ENCODE data around the gene CDH23.

The CDH23 gene

GRCh38 chr10:71632896-71633600 lies 236.3 kb downstream of the CDH23 start:
- in situ Hi-C loops (cut with MboI; ENCODE audit: low sequenced_read_pairs): no loop called here

GRCh38 chr10:71633920-71634319 lies 237.2 kb downstream of the CDH23 start:
- in situ Hi-C loops (cut with MboI; ENCODE audit: low sequenced_read_pairs): no loop called here

GRCh38 chr10:71634531-71635164 lies 237.9 kb downstream of the CDH23 start:
- in situ Hi-C loops (cut with MboI; ENCODE audit: low sequenced_read_pairs): no loop called here

GRCh38 chr10:71635251-71635866 lies 238.6 kb downstream of the CDH23 start:
- in situ Hi-C loops (cut with MboI; ENCODE audit: low sequenced_read_pairs): no loop called here

GRCh38 chr10:71635867-71636266 lies 239.1 kb downstream of the CDH23 start:
- in situ Hi-C loops (cut with MboI; ENCODE audit: low sequenced_read_pairs): no loop called here

GRCh38 chr10:71636588-71636987 lies 239.9 kb downstream of the CDH23 start:
- in situ Hi-C loops (cut with MboI; ENCODE audit: low sequenced_read_pairs): no loop called here

GRCh38 chr10:71637305-71637704 lies 240.6 kb downstream of the CDH23 start:
- in situ Hi-C loops (cut with MboI; ENCODE audit: low sequenced_read_pairs): no loop called here

- in situ Hi-C loops (cut with MboI; ENCODE audit: low sequenced_read_pairs): no loop called here
Observed at GRCh38 chr10:71638064-71638821, 241.5 kb downstream of the CDH23 start.

GRCh38 chr10:71638822-71639719 lies 242.4 kb downstream of the CDH23 start:
- in situ Hi-C loops (cut with MboI; ENCODE audit: low sequenced_read_pairs): no loop called here

- in situ Hi-C loops (cut with MboI; ENCODE audit: low sequenced_read_pairs): no loop called here
Observed at GRCh38 chr10:71640607-71641006, 243.9 kb downstream of the CDH23 start.

- in situ Hi-C loops (cut with MboI; ENCODE audit: low sequenced_read_pairs): no loop called here
Observed at GRCh38 chr10:71641449-71641848, 244.7 kb downstream of the CDH23 start.

- in situ Hi-C loops (cut with MboI; ENCODE audit: low sequenced_read_pairs): no loop called here
Observed at GRCh38 chr10:71641986-71642385, 245.3 kb downstream of the CDH23 start.

GRCh38 chr10:71643904-71644303 lies 247.2 kb downstream of the CDH23 start:
- in situ Hi-C loops (cut with MboI; ENCODE audit: low sequenced_read_pairs): no loop called here

- in situ Hi-C loops (cut with MboI; ENCODE audit: low sequenced_read_pairs): no loop called here
Observed at GRCh38 chr10:71644307-71645180, 247.8 kb downstream of the CDH23 start.

GRCh38 chr10:71645185-71645584 lies 248.5 kb downstream of the CDH23 start:
- in situ Hi-C loops (cut with MboI; ENCODE audit: low sequenced_read_pairs): no loop called here

- in situ Hi-C loops (cut with MboI; ENCODE audit: low sequenced_read_pairs): no loop called here
Observed at GRCh38 chr10:71646037-71646436, 249.3 kb downstream of the CDH23 start.

- in situ Hi-C loops (cut with MboI; ENCODE audit: low sequenced_read_pairs): no loop called here
Observed at GRCh38 chr10:71646592-71647292, 250.0 kb downstream of the CDH23 start.

GRCh38 chr10:71647526-71648253 lies 251.0 kb downstream of the CDH23 start:
- in situ Hi-C loops (cut with MboI; ENCODE audit: low sequenced_read_pairs): no loop called here
